HG03439 (cell line): ENCODE results near the gene GRM8.
A peak's percentile ranks its signal among the peaks of the same experiment; 100 is the strongest.

Experiments
- ATAC-seq: cut with Tn5 transposase; IDR thresholded peaks from one replicate; pipeline ENCODE4 v1.9.1; 2021; ENCODE audit warnings: mild to moderate bottlenecking, moderate library complexity; ENCODE audit not compliant: unreplicated experiment

Gene GRM8

DNA sequence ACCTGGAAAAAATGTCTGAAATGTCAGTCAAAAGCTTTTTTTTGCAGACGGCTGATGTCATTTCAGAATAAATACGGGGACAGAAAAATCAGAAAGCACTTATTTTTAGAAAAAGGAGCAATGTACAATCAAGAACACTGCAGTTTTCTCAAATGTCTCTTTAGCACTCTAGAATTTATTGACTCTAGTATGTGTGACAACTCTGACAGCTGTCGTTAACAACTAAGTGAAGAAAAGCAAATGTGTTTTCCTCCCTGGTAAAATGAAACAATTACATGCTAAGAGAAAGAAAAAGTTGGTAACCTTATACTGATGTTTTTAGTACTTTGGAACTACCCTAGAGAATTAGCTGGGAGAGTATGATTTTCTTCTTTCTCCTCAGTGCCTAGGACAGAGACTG is 497.4 kb downstream of the GRM8 start:
- ATAC-seq, result no peak

- no peak for ATAC-seq
Observed at GRCh38 chr7:126750207-126750911, 502.4 kb downstream of the GRM8 start.

DNA sequence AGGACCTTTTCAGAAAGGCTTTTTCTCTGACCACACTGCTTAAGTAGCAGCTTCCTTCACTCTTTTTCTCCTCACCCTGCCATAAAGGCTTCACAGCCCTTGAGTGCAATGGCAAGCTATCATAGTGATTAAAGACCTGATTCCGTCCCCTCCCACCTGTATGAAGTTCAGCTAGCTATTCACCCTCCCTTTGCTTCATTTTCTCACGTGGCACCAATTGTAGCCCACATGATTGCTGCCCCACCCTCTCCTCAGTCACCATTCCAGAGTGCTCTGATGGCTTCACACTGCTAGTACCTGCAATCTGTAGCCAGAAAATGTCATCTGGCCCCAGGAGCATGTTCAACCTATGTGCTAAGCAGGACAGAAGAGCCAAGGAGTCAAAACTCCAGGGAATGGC is 523.8 kb downstream of the GRM8 start:
- no peak for ATAC-seq

DNA sequence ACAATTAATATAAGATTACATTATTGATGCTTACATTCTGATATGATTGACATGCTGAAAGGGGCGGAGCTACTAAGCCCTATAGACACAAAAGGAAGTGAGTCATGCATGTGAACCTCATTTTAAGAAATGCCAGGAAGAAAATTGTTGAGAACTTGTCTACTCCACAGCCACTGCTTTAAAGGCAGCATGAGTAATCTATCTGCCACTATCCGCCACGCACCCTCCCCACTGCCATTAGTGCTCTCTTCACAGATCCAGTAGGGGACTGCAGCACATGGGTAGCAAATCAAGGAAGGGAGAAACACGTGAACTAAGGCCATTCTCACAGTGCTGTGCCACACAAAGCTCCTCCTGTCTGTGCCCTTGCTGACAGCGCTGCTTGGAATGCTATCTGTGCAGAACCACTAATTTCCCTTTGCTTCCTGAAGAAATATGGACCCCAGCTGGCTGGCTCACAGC is 524.8 kb downstream of the GRM8 start:
- no peak for ATAC-seq

DNA sequence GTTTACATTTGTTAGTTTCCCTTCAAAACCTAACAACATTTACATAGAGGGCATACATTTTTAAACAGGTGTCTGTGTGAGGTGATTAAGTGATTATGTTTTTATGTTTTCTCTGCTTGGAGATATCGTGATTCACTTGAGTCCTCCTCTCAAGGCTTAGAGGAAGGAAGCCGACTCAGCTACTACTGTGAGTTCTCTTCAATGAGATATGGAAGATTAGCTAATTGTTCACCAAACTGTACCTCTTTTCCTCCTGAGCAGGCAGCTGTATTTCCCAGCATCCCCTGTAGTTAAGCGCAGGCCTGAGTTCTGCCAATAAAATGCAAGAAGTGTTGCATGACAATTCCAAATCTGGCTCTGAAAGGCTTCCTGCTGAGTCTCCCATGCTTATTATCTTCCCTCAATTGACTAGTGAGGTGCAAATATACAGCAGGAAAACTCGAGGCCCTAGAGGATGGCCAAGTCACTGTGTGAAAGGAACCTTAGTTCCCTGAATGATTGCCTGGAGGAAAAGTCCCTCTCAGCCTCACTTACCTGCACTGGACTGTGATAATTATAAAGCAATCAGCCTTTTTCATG is 528.7 kb downstream of the GRM8 start:
- ATAC-seq, result no peak

DNA sequence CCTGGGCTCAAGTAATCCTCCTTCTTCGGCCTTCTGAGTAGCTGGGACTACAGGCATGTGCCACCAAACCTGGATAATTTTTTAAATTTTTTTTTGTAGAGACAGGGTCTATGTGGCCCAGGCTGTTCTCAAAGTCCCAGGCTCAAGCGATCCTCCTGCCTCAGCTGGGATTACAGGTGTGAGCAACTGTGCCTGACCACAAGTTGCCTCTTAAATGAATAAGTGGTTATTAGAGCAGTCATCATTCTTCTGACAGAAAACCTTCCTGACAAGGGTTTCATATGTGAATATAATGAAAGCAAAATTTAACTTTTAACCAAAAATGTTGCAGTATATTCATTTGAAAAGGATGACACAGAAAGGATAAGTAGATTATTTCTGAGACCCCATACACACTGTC is 532.5 kb downstream of the GRM8 start:
- peak; percentile 95 for ATAC-seq

DNA sequence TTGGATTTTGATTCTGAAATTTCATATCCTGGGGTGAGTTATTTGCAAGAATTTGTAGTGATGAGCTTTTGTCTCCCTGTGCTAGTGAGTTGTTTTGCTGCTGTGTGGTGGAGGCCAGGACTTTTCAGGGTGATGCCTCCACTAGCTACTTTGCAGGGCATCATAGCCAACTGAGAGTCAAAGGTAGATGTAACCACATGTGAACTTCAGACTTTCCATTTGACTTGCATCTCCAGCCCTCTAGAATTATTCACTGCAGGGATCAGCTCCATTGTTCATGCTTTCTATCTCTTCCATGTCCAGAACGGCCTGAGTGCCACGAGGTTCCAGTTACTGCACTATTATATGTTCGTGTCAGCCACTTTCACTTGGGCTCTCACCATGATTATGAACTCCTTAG is 534.3 kb downstream of the GRM8 start:
- no peak for ATAC-seq

GRCh38 chr7:126716321-126716720 is 536.4 kb downstream of the GRM8 start:
- ATAC-seq, result no peak

DNA sequence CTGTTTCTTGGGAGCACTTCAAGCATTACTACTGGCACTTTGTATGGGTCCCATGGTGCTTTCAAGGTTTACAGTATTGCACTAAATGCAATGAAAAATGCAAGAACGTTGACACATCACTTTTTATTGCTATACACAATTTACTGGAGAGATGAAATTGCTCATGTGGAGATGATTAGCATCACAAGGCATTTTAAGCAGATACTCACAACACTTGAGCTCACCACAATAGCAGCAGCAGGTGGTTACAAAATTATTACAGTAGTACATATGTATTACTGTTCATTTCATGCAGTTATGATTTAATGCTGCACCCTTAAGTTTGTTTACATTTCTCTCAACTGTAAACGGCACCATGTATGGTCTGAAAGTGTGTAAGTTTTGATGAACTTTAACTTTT is 537.7 kb downstream of the GRM8 start:
- ATAC-seq, result no peak

DNA sequence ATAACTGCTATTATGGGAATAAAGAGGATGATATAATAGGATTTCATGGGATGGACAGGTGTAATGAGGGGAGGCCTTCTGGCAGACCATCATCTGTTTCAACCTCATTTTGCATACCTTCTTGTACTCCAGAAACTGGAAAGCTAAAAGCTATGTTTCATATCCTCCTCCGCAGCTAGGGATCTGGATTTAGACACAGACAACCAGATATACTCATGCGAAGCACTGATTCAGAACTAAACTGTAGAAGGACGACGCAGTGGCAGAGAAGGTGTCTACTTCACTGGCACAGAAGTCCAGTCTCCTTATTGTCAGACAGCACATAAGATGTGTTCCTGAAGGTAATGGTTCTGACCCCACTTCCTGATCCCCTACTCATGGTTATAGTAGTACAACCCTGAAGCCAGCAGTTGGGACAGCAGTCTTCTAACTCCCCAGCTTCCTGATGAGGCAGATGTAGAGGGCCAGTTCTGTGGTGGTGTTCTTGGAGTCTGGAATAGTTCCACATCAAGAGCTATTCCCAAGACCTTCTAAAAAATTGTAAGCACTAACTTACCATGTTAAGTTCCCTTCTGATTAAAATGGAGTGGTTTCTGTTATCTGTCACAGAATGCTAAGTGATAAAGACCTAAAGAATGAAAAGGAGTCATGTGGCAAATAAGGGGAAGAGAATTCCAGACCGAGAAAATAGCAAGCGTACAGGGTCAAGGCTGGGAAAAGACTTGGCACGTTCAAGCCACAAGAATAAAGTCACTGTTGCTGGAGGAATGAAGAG is 550.3 kb downstream of the GRM8 start:
- ATAC-seq, result peak; percentile 60

- peak; percentile 90 for ATAC-seq
Observed at GRCh38 chr7:126700807-126701604, 551.7 kb downstream of the GRM8 start.

- ATAC-seq, result no peak
Observed at GRCh38 chr7:126699707-126700106, 553.0 kb downstream of the GRM8 start.

GRCh38 chr7:126698909-126699308 is 553.8 kb downstream of the GRM8 start:
- ATAC-seq, result no peak

- no peak for ATAC-seq
Observed at GRCh38 chr7:126698446-126698845, 554.3 kb downstream of the GRM8 start.

DNA sequence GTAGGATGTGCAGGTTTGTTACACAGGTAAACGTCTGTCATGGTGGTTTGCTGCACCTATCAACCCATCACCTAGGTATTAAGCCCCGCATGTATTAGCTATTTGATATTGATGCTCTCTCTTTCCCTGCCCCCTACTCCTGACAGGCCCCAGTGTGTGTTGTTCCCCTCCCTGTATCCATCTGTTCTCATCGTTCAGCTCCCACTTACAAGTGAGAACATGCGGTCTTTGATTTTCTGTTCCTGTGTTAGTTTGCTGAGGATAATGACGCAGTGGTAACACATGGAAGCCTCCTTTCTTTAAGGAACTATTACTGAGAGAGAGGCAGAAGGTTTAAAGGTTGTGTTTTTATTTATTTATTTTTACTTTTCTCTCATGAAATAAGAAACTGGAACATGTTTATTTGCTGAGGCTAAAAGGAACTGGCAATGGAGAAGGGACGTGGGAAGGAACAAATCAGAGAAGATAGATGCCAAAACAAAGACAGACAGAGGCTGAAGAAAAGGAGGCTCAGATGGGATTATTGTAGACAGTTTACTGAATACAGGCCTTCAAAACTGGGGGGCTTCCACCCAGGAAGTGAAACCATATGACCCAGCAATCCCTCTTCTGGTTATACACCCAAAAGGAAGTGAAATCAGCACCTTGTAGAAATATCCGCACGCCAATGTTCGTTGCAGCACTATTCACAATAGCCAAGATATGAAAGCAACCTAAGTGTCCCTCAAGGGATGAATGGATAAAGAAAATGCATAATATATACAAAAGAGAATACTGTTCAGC is 556.3 kb downstream of the GRM8 start:
- no peak for ATAC-seq

DNA sequence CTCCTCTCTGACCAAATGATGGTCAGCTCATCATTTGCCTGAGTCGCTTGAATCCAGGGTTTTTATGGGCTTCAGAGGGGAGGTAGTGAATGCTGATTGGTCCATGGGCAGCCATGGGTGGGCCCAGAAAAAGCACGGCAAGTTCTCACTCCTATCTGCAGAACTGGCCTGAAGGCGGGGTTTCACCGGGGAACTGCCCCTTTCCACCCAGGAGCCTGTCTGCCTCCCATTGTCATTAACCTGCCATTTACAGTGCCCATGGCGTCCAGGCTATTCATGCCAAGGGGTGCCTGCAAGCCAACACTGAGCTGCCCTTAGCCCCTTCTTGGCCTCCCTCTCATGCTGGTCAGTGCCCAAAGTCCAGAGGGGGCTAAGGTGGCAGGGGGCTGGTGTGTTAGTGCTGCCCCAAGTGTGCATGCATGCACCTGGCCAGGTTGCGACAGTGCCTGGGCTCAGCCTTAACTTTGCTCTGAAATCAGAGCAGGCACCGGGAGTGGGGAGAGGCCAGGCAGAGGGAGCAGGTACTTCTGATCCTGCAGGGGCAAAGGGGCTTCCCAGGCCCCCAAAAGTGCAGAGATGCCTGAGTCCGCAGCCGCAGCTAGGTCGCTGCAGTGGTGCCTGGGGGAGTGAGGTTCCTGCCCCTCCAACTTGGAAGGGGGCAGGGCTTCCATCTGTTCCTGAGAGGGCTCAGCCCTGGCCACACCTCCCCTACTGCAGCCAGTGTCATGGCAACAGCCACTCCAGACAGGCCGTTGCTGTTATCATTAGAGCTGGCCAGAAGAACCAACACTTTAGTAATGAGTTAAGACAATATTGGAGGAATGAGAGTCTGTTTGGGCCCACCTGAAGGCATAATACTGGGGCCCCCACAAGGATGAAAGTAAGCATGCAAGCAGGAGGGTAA is 561.6 kb downstream of the GRM8 start:
- no peak for ATAC-seq

- no peak for ATAC-seq
Observed at GRCh38 chr7:126690104-126690503, 562.6 kb downstream of the GRM8 start.

DNA sequence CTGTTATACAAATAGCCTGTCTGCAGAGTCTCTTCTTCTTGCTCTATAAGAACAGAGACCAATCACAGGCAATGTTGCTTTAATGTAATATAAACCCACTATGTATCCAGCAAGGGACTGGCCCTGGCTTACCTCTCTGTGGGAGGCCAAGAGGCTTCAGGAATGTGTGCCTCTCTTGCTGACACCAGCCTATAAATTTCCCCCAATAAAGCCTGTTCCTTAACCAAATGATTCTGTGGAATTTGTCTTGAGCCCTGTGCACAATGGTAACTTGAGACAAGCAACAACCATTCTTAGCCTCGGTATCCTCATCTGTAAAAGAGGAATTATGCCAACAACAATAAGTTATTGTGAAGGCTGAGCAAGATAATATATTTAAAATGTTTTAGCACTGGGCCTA is 563.7 kb downstream of the GRM8 start:
- ATAC-seq, result no peak

DNA sequence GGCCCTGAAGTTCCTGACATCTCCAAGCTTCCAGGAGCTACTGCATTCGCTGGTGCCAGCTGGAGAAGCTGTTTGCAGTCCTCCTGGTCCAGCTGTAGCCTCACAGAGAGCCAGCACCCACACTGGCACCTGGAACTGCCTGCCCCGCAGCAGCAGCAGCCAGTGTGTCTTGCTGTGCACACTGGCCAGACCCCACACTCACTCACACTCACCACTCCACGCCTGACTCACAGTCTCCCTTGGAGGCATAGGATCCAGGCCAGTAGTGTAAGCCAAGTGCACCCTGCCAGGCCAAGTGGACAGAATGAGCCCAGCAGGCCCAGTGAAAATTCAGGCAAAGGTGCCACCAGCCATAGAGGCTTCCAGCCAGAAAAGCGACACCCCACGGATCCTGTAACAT is 566.3 kb downstream of the GRM8 start:
- ATAC-seq, result no peak
